Endodermal cell (in vitro differentiated cells): Measurements from ENCODE around the gene ARMCX6. TPM values are rescaled to one million over a fixed set of nuclear protein-coding genes. Genes with fewer than 3 reads are reported as not detected.
A peak's percentile ranks its signal among the peaks of the same experiment; 100 is the strongest.

ENCODE experiments used
- DNase-seq: peaks from one replicate; pipeline ENCODE4 v3.0.0-alpha.2; 2017
- H3K27ac ChIP-seq: 2 replicates; pipeline ENCODE4 v1.5.1; 2013; ENCODE audit warnings: mild to moderate bottlenecking, low read depth, low read length, moderate library complexity
- H3K27me3 ChIP-seq: 2 replicates; pipeline ENCODE4 v1.6.1; 2013; ENCODE audit warnings: mild to moderate bottlenecking, low read length, moderate library complexity; ENCODE audit not compliant: insufficient read depth, control insufficient read depth, poor library complexity, severe bottlenecking
- H3K36me3 ChIP-seq: 2 replicates; pipeline ENCODE4 v1.7.0; 2013; ENCODE audit warnings: mild to moderate bottlenecking, low read length, moderate library complexity; ENCODE audit not compliant: control insufficient read depth, insufficient read depth
- H3K4me1 ChIP-seq: one replicate; pipeline ENCODE4 v1.7.0; 2013; ENCODE audit warnings: low read length; ENCODE audit not compliant: control insufficient read depth, insufficient read depth
- H3K4me3 ChIP-seq: 2 replicates; pipeline ENCODE4 v1.5.1; 2013; ENCODE audit warnings: mild to moderate bottlenecking, low read length, moderate library complexity
- H3K9ac ChIP-seq: 2 replicates; pipeline ENCODE4 v1.6.1; 2013; ENCODE audit warnings: mild to moderate bottlenecking, low read length, moderate library complexity; ENCODE audit not compliant: poor library complexity, severe bottlenecking; ENCODE audit errors: extremely low read depth
- H3K9me3 ChIP-seq: 2 replicates; pipeline ENCODE4 v1.6.1; 2013; ENCODE audit warnings: mild to moderate bottlenecking, low read length, moderate library complexity; ENCODE audit not compliant: control insufficient read depth
- H3K27ac Mint-ChIP-seq: 2 replicates; pipeline ENCODE4 v1.8.0; 2020; ENCODE audit warnings: mixed read lengths
- H3K27me3 Mint-ChIP-seq: 2 replicates; pipeline ENCODE4 v1.8.0; 2021; ENCODE audit warnings: mild to moderate bottlenecking, mixed read lengths; ENCODE audit not compliant: insufficient read depth
- H3K36me3 Mint-ChIP-seq: 2 replicates; pipeline ENCODE4 v1.8.0; 2020; ENCODE audit warnings: low read depth, mixed read lengths
- H3K4me1 Mint-ChIP-seq: 2 replicates; pipeline ENCODE4 v1.8.0; 2020; ENCODE audit warnings: mixed read lengths
- H3K4me3 Mint-ChIP-seq: 2 replicates; pipeline ENCODE4 v1.8.0; 2020; ENCODE audit warnings: mild to moderate bottlenecking, moderate library complexity, mixed read lengths
- H3K9me3 Mint-ChIP-seq: 2 replicates; pipeline ENCODE4 v1.8.0; 2020; ENCODE audit warnings: mild to moderate bottlenecking, mixed read lengths
- WGBS, 2 experiments: methylation state at CpG; one replicate each; pipeline versions ENCODE4 v1.1.5 to v1.1.7; 2013; ENCODE audit warnings: missing lambda C conversion rate in 2 of 2, mixed read lengths in 1 of 2; ENCODE audit not compliant: insufficient coverage in 1 of 2, insufficient read length in 1 of 2; 5-methylcytosine and 5-hydroxymethylcytosine counted together
- long read RNA-seq, 4 experiments: library from polyadenylated mRNA in 2 of 4; library from RNA in 1 of 4; library from capped mRNA in 1 of 4; stranded (forward) in 3 of 4; unstranded in 1 of 4; transcript quantifications; one replicate each; pipeline ENCODE4 v2.0.0, GENCODE V29; 2020 to 2021; ENCODE audit warnings: inconsistent platforms in 1 of 4
- polyA plus RNA-seq, 2 experiments: library from polyadenylated mRNA; stranded (reverse); fragments of 50-300 nt; gene quantifications; one replicate each; pipeline ENCODE4 v1.2.3, GENCODE V29; 2013
- total RNA-seq, 2 donors: library from RNA; stranded (reverse); fragmentation: NEBNext Ultra II Directional in 1 of 2; extraction: Animal tissue kit (Norgen Biotek cat#: 25700) in 1 of 2; gene quantifications; 2 replicates in 1 of 2; 3 replicates in 1 of 2; pipeline ENCODE4 v1.2.1, GENCODE V29; 2021
- TF ChIP-seq, protein P1 (sequence below): fragments of 200-600 bp; sonication (generic); conservative IDR thresholded peaks from 2 replicates; pipeline ENCODE4 v1.5.0; 2021; ENCODE audit warnings: antibody characterized with exemption, mild to moderate bottlenecking

ARMCX6 gene
- total RNA-seq = 10 to 100 TPM; 41.3 to 46.7 TPM
- 42.8 TPM for polyA plus RNA-seq (2013, experiment 1 of 2)
- 43.5 TPM for polyA plus RNA-seq (2013, experiment 2 of 2)
- long read RNA-seq, experiment 1, transcript ARMCX6-206 (4 exons, 846 nt) = major isoform, 7 of 23 reads
- long read RNA-seq, experiment 1, partial matches to known transcripts = 4 of 23 reads
- long read RNA-seq, experiment 1, other reads (novel, unspliced or antisense) = 11 of 23 reads
- long read RNA-seq, experiment 2, transcript ARMCX6-201 (3 exons, 1,846 nt) = major isoform, 10 of 23 reads
- long read RNA-seq, experiment 2, transcript ARMCX6-206 (4 exons, 846 nt) = minor isoform, 6 of 23 reads
- long read RNA-seq, experiment 2, partial matches to known transcripts = 1 of 23 reads
- long read RNA-seq, experiment 2, other reads (novel, unspliced or antisense) = 5 of 23 reads
- long read RNA-seq, experiment 3, transcript ARMCX6-206 (4 exons, 846 nt) = minor isoform, 8 of 60 reads
- long read RNA-seq, experiment 3, transcript ARMCX6-201 (3 exons, 1,846 nt) = major isoform, 36 of 60 reads
- long read RNA-seq, experiment 3, partial matches to known transcripts = 8 of 60 reads
- long read RNA-seq, experiment 3, other reads (novel, unspliced or antisense) = 8 of 60 reads
- long read RNA-seq, experiment 4, transcript ARMCX6-206 (4 exons, 846 nt) = major isoform, 66 of 137 reads
- long read RNA-seq, experiment 4, transcript ARMCX6-201 (3 exons, 1,846 nt) = minor isoform, 34 of 137 reads
- long read RNA-seq, experiment 4, partial matches to known transcripts = 11 of 137 reads
- long read RNA-seq, experiment 4, other reads (novel, unspliced or antisense) = 19 of 137 reads

DNA sequence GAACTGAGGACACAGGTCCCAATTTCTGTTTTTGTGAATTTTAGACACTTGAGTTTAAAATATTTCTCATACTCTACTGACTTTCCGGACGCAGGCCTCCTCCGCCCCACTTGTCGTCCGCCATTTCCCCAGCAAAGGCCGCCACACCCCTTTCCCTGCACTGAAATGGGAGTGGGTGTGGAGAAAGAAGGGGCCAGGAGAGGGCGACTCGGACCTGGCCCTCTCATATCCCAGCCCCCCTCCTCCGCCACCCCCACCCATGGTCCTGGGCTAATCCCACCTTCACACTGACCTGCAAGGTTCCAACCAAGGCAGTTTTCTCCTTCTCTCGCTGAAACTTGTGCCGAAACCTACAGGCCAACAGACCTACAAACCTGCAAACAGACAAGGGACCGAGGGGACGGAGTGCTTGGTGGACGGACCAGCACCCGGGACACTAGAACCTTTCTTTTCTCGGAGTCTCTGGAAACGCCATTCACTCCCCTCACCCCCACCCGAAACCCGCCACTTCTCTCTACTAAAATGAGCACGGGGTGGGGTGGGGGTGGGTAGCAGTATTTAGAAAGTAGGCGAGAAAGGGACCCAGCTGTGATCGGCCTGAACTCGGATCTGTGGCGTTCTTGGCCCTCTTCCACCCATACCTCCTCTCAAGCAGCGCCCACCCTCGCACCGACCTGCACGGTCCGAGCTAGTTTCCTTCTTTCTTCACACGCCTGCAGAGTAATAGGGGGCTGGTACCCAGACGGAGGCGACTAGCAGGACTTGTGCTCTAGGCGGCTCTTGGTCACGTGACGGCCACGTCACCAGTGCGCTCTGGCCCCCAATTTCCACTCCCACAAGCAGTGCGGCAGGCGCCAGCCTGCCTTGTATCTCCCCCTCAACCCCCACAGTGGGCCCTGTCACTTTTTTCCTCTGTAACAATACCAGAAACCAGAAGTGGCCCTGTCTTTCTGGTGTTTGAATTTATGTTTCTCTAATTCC, at the start of gene ARMCX6:
Gene ARMCX6 (minus strand): TSS at position 790 of the 981 bp plus-strand sequence. CDS start 1,380 bp downstream, outside the sequence.
- Histone ChIP-seq H3K9me3 (no peaks in the 10 kb centered on the region), H3K27me3 (no peaks in the 10 kb centered on the region), H3K9ac (peak within 1 kb of the TSS; percentile 55), H3K4me3 (peak within 1 kb of the TSS; percentile 79), H3K4me1 (no peaks in the 10 kb centered on the region), H3K27ac (peak within 1 kb of the TSS; percentile 36), H3K36me3 (no peaks in the 10 kb centered on the region)
- TF ChIP-seq, protein P1, sequence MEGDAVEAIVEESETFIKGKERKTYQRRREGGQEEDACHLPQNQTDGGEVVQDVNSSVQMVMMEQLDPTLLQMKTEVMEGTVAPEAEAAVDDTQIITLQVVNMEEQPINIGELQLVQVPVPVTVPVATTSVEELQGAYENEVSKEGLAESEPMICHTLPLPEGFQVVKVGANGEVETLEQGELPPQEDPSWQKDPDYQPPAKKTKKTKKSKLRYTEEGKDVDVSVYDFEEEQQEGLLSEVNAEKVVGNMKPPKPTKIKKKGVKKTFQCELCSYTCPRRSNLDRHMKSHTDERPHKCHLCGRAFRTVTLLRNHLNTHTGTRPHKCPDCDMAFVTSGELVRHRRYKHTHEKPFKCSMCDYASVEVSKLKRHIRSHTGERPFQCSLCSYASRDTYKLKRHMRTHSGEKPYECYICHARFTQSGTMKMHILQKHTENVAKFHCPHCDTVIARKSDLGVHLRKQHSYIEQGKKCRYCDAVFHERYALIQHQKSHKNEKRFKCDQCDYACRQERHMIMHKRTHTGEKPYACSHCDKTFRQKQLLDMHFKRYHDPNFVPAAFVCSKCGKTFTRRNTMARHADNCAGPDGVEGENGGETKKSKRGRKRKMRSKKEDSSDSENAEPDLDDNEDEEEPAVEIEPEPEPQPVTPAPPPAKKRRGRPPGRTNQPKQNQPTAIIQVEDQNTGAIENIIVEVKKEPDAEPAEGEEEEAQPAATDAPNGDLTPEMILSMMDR = peak; percentile 67
- 10% methylated on average over 22 of the region's 39 CpGs; no CpG with 5 or more reads in 1 of the 2 experiments for WGBS, 2 experiments
- peaks cover 44% of the 10 kb centered on the region for H3K9me3 Mint-ChIP-seq
- H3K4me1 Mint-ChIP-seq = peaks cover 7% of the 10 kb centered on the region
- H3K4me3 Mint-ChIP-seq = peak within 1 kb of the TSS; percentile 79
- H3K27ac Mint-ChIP-seq = peak within 1 kb of the TSS; percentile 94
- H3K27me3 Mint-ChIP-seq = no peaks in the 10 kb centered on the region
- peaks cover 6% of the 10 kb centered on the region for H3K36me3 Mint-ChIP-seq
- peak; percentile 87 for DNase-seq

- Mint-ChIP-seq H3K9me3 (peaks cover 58% of the 10 kb centered on the region), H3K36me3 (peaks cover 10% of the 10 kb centered on the region), H3K27me3 (no peaks in the 10 kb centered on the region), H3K4me3 (peak within 1 kb of the TSS; percentile 80), H3K4me1 (peaks cover 1% of the 10 kb centered on the region), H3K27ac (peak within 1 kb of the TSS; percentile 85)
- Histone ChIP-seq H3K9me3 (no peaks in the 10 kb centered on the region), H3K4me3 (peak within 1 kb of the TSS; percentile 88), H3K4me1 (no peaks in the 10 kb centered on the region), H3K9ac (peak within 1 kb of the TSS; percentile 15), H3K27ac (no peak within 1 kb of the TSS), H3K36me3 (peaks cover 5% of the 10 kb centered on the region), H3K27me3 (no peaks in the 10 kb centered on the region)
- TF ChIP-seq, protein P1 = no peak
- peak; percentile 75 for DNase-seq
- 4% methylated on average over 22 of the region's 22 CpGs; no CpG with 5 or more reads in 1 of the 2 experiments for WGBS, 2 experiments
Measured at GRCh38 chrX:101659601-101660063, 41.8 kb upstream of the ARMCX6 start, which contains the start of gene ARMCX2. Gene ARMCX2, minus strand, starts transcription at chrX:101659850. Its CDS starts 2,262 bp downstream, at chrX:101657588.
